Esophagus muscularis mucosa (tissue), 4 donors: Measurements from ENCODE around the gene CDH7. TPM values are rescaled to one million over a fixed set of nuclear protein-coding genes. Genes with fewer than 3 reads are reported as not detected.

Experiments used
- DNase-seq: peaks from one replicate; pipeline ENCODE4 v3.0.0-alpha.2; 2017; ENCODE audit errors: extremely low spot score
- H3K27ac ChIP-seq, 4 donors: fragments of 200-600 bp; sonication (generic); replicated peaks in 1 of 4; 1 replicate in 3 of 4; 2 replicates in 1 of 4; pipeline ENCODE4 v1.5.1; 2016 to 2019; ENCODE audit warnings: mild to moderate bottlenecking in 1 of 4
- H3K27me3 ChIP-seq, 4 donors: fragments of 200-600 bp; sonication (generic); one replicate each; pipeline versions ENCODE4 v1.5.1 to v1.6.0; 2016 to 2019
- H3K36me3 ChIP-seq, 4 donors: fragments of 200-600 bp; sonication (generic); one replicate each; pipeline ENCODE4 v1.5.1; 2016 to 2019
- H3K4me1 ChIP-seq, 4 donors: fragments of 200-600 bp; sonication (generic); one replicate each; pipeline ENCODE4 v1.5.1; 2016 to 2019
- H3K4me3 ChIP-seq, 4 donors: fragments of 200-600 bp; sonication (generic); 1 replicate in 2 of 4; 2 replicates in 2 of 4; pipeline ENCODE4 v1.5.1; 2016 to 2019; ENCODE audit warnings: mild to moderate bottlenecking in 4 of 4, moderate library complexity in 1 of 4
- H3K9me3 ChIP-seq, 4 donors: fragments of 200-600 bp; sonication (generic); 1 replicate in 3 of 4; 2 replicates in 1 of 4; pipeline ENCODE4 v1.5.1; 2016 to 2019
- CTCF ChIP-seq, 3 experiments: fragments of 200-600 bp in 2 of 3; fragments of 450-650 bp in 1 of 3; sonication (generic) in 2 of 3; IDR thresholded peaks; one replicate each; pipeline ENCODE4 v1.5.1; 2017 to 2019; ENCODE audit warnings: antibody characterized with exemption in 3 of 3, mild to moderate bottlenecking in 2 of 3, moderate library complexity in 1 of 3
- EP300 ChIP-seq: sonication (generic); formaldehyde crosslinking; IDR thresholded peaks from one replicate; pipeline ENCODE4 v1.6.1; 2017; ENCODE audit warnings: antibody characterized with exemption
- POLR2A ChIP-seq: fragments of 450-650 bp; IDR thresholded peaks from one replicate; pipeline ENCODE4 v1.6.1; 2017; ENCODE audit warnings: antibody characterized with exemption, moderate library complexity, mild to moderate bottlenecking, low read depth
- POLR2AphosphoS5 ChIP-seq, 2 donors: sonication (generic); formaldehyde crosslinking; IDR thresholded peaks; one replicate each; pipeline ENCODE4 v1.6.1; 2017; ENCODE audit warnings: antibody characterized with exemption in 2 of 2
- WGBS: methylation state at CpG from one replicate; pipeline ENCODE4 v1.1.5; 2018; 5-methylcytosine and 5-hydroxymethylcytosine counted together
- intact Hi-C: fragments of 100-400 bp; cut with DNase I; formaldehyde crosslinking; loops from one replicate; pipeline ENCODE4 v1.15.1; 2023
- total RNA-seq, 4 donors: library from RNA; depleted of rRNA; stranded (reverse); fragments of >200 nt; gene quantifications; one replicate each; pipeline versions ENCODE4 v1.1.0 to v1.2.1, GENCODE V29; 2016

The CDH7 gene
- total RNA-seq, 4 donors from 2014 or later = 0.06 to 0.33 TPM; not detected in 2

- H3K9me3 ChIP-seq = no peaks in the 10 kb centered on the region
- peaks cover 0 to 20% (median 5%) of the 10 kb centered on the region in 4 donors for H3K27me3 ChIP-seq
- no peak for DNase-seq
- H3K4me3 ChIP-seq = no peak overlapping the region
- intact Hi-C loops = no loop called here
- H3K27ac ChIP-seq = no peak overlapping the region
- H3K4me1 ChIP-seq = peaks cover 0 to 18% (median 12%) of the 10 kb centered on the region in 4 donors
- no peak for TF ChIP-seq POLR2AphosphoS5 (IDR thresholded peaks at IDR 0.05)
- TF ChIP-seq CTCF (IDR thresholded peaks at IDR 0.05) = no peak
- no peak for TF ChIP-seq POLR2A
- no peak for TF ChIP-seq EP300
- WGBS = 40% methylated on average over 2 of the region's 2 CpGs
- no peaks in the 10 kb centered on the region for H3K36me3 ChIP-seq
These were observed 2.5 kb upstream of the CDH7 start for GRCh38 chr18:65748321-65748720.

GRCh38 chr18:65749841-65750240, 971 bp upstream of the CDH7 start:
- no peak overlapping the region for H3K4me3 ChIP-seq

GRCh38 chr18:65751155-65752085, 608 bp downstream of the CDH7 start:
- Histone ChIP-seq H3K4me1 (peaks cover 0 to 18% (median 12%) of the 10 kb centered on the region in 4 donors), H3K27me3 (peaks cover 0 to 20% (median 5%) of the 10 kb centered on the region in 4 donors), H3K36me3 (no peaks in the 10 kb centered on the region), H3K27ac (no peak overlapping the region), H3K4me3 (peak overlapping the region; percentile 28 to 46 (median 37)), H3K9me3 (no peaks in the 10 kb centered on the region)
- no peak for DNase-seq
- TF ChIP-seq POLR2AphosphoS5 (IDR thresholded peaks at IDR 0.05) (no peak), EP300 (no peak), POLR2A (no peak), CTCF (IDR thresholded peaks at IDR 0.05) (no peak)
- intact Hi-C loops = no loop called here
- 23% methylated on average over 19 of the region's 42 CpGs for WGBS

More at GRCh38 chr18:65749841-65750240, 971 bp upstream of the CDH7 start:
- H3K36me3 ChIP-seq = no peaks in the 10 kb centered on the region
- no peaks in the 10 kb centered on the region for H3K9me3 ChIP-seq
- peaks cover 0 to 18% (median 12%) of the 10 kb centered on the region in 4 donors for H3K4me1 ChIP-seq
- 9% methylated on average over 8 of the region's 8 CpGs for WGBS
- TF ChIP-seq POLR2AphosphoS5 (IDR thresholded peaks at IDR 0.05) (no peak), POLR2A (no peak), EP300 (no peak), CTCF (IDR thresholded peaks at IDR 0.05) (no peak)
- peaks cover 0 to 20% (median 5%) of the 10 kb centered on the region in 4 donors for H3K27me3 ChIP-seq
- no peak for DNase-seq
- H3K27ac ChIP-seq = no peak overlapping the region
- intact Hi-C loops = no loop called here

- peaks cover 0 to 18% (median 12%) of the 10 kb centered on the region in 4 donors for H3K4me1 ChIP-seq
- H3K27ac ChIP-seq = no peak overlapping the region
- TF ChIP-seq POLR2A (no peak), CTCF (IDR thresholded peaks at IDR 0.05) (no peak), EP300 (no peak), POLR2AphosphoS5 (IDR thresholded peaks at IDR 0.05) (no peak)
- no peaks in the 10 kb centered on the region for H3K9me3 ChIP-seq
- H3K4me3 ChIP-seq = no peak overlapping the region
- peaks cover 0 to 20% (median 5%) of the 10 kb centered on the region in 4 donors for H3K27me3 ChIP-seq
- no peak for DNase-seq
- no peaks in the 10 kb centered on the region for H3K36me3 ChIP-seq
- intact Hi-C loops = no loop called here
- WGBS = 59% methylated on average over 5 of the region's 5 CpGs
These were observed 2.0 kb downstream of the CDH7 start for GRCh38 chr18:65752625-65753325.
